GM11168 (cell line): ENCODE measurements around the gene CD81.

ENCODE experiments used
- in situ Hi-C: fragments of 300-500 bp; cut with MboI; formaldehyde crosslinking; loops from one replicate; pipeline ENCODE4 v1.12.0; 2022; ENCODE audit warnings: low sequenced_read_pairs; ENCODE audit not compliant: unreplicated experiment

CD81 gene

DNA sequence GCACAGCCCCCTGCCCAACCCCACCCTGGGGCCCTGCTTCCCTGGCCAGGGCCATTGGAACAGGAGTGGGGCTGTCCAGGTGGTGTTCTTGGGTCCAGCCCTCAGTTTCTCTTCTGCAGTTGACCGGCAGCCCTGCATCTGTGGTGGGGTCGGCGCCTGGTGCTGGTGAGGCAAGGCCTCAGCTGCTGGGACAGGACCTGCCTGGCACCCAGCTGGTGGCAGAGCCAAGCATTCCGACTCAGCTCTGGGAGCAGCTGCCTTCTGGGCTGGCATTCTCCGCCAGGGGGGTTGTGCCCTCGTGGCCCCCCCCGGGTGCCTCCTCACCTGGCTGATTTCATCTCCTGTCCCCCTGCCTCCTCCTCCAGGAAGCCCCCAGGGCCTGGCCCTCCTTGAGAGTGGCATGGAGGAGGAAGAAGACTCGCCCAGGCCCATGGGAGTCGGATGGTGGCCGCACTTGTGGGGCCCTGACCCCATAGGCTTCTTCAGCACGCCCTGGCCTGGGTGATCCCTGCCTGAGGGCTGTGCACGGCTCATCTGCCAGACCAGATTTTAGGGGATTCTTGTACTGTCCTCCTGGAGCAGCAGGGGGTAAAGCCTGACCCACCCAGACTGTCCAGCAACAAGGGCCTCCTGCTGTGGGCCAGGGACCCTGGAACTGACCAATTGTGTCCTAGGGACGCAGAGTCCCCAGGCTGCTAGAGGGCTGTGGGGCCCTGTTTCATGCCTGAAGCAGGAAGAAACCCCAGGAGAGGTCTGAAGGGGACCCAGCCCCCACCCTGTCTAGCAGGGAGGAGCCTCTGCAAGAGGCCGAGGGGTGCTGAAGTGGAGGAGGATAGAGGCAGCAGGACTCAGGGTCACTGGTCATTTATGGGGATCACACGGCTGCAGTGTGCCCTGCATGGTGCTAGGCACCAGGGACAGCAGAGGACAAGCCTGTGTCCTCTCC is 11.6 kb downstream of the CD81 start:
- in situ Hi-C loops: no loop called here

GRCh38 chr11:2389377-2390026 is 12.4 kb downstream of the CD81 start:
- in situ Hi-C loops: no loop called here

DNA sequence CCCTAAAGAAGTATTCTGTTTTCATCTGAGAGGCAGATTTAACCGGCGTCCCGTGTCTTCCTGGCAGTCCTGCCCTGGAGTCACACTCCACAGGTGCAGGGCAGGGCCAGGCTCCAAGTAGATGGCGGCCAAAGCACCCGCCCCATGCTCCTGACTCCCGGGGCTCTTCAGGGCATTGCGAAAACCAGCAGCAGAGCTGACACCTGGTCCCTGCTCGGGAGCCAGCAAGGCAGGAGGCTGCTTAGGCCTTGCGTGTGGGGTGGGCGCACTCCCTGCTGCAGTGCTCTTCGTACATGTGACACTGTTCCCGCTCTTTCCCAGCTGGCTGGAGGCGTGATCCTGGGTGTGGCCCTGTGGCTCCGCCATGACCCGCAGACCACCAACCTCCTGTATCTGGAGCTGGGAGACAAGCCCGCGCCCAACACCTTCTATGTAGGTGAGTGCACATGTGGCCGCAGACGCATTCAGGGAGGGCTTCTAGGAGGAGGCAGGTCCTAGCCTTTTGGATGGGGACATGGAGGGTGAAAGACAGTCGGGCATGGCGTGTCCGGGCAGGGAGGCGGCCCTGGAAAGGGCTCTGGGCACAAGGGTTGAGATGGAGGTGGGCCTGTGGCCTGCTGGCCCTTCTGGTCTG is 13.1 kb downstream of the CD81 start:
- in situ Hi-C loops: no loop called here

- in situ Hi-C loops: no loop called here
Observed at GRCh38 chr11:2390725-2391151, 13.6 kb downstream of the CD81 start.

DNA sequence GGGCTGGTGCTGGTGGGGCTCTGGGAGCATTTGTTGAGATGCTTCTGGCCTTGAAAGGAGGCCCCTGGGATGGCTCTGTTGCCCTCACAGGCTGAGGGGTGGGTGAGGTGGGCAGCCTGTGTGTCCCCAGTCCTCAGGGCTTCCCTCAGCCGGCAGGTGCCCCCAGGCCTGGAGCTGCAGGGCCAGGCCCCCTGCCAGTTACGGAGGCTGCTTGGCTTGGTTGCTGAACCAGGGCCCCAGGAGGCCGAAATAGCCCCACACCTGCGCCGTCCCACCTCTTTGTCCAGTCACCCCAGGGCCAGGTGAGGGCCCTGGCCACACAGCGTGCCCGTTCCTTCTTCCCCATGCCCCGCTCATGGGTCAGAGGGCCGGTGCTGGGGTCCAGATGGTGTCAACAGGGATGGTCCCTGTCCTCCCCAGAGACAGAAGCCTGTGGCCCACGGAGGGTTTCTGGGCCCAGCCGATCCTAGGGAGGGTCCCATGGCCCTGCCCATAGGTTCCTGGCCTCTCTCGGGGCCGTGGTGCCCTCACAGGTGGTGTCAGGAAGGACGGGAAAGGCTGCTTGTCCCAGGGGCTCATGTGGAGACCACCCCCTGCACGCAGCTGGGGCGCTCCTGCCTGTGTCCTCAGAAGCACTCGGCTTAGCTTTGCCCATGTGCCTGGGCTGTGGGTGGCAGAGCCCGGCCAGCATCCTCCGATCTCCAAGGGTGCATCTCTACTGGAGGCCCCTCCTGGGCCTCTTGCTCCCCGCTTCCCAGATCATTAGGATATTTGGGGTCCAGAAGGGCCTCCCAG is 14.3 kb downstream of the CD81 start:
- in situ Hi-C loops: no loop called here

DNA sequence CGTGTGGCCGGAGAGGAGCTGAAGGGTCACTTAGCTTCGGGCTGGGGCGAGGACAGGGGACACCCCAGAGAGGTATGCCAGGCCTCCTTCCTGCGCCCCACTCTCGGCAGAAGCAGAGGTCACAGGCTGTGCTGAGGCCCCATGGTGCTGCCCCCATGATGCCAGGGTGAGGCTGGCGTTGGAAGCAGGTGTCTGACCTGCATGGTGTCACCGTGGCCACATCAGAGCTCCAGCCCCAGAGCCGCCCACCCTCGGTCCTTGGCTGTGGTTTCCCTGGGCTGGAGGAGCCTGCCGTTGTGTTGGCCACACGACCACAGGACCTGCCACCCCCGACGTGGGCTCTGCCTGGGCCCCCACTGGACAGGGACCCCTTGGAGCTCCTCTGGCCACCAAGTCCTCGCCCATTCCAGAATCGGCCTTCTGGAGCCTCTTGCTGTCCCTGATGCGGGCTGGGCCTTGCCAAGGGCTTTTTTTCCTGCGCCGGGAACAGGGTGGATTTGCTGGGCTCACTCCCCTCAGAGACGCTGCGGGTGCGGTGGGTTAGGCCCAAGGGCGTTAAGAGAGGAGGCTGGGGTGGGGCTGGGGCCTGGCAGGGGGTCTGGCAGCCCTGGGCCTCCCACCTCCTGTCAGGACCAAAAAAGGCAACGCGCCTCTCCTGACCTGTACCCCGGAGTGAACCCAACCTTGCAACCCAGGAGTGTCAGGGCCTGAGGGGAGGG is 15.3 kb downstream of the CD81 start:
- in situ Hi-C loops: no loop called here

DNA sequence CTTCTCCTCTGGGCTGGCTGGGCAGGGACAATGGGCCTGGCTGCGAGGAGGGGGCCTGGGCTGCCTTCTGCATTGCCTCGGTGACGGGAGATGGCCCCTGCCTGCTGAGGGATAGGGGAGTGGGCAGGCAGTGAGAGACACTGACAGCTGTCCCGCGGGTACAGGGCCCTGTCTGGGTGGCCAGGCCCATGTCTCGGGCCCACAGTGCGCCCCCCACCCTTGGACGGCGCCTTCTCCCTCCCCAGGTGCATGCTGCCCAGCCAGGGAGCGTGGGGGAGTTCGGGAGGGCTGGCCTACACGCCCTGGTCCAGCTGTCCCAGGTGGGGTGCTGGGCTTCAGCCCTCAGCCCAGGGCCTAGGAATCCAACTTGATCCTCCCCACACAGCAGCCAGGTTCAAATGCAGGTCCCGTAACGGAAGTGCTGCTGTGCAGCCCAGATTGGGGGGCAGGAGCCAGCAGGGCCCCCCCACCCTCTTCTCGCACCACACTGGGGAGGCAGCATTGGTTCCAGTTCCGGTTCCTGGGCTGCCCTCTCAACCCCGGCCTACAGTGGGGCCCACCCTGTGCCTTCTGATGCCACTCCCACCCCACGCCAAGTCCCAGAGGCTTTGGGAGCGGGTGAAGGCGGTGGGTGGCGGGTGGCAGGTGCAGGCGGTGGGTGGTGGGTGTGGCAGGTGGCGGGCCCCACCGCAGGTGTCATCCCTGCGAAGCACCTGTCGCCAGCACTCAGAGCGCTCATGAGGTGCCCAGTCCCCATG is 16.2 kb downstream of the CD81 start:
- in situ Hi-C loops: no loop called here

GRCh38 chr11:2393941-2394817 is 17.1 kb downstream of the CD81 start:
- in situ Hi-C loops: no loop called here

DNA sequence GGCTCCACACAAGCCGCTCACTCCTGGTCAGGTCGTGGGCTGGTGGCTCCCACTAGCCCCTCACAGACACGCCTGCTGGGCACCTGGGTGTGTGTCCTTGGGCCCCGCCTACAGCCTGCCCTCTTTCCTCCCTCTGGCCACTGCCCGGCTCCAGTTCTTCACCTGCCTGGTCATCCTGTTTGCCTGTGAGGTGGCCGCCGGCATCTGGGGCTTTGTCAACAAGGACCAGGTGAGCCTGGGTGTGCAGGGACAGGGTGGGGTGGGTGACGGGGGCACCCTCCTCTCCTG is 17.7 kb downstream of the CD81 start:
- in situ Hi-C loops: no loop called here

DNA sequence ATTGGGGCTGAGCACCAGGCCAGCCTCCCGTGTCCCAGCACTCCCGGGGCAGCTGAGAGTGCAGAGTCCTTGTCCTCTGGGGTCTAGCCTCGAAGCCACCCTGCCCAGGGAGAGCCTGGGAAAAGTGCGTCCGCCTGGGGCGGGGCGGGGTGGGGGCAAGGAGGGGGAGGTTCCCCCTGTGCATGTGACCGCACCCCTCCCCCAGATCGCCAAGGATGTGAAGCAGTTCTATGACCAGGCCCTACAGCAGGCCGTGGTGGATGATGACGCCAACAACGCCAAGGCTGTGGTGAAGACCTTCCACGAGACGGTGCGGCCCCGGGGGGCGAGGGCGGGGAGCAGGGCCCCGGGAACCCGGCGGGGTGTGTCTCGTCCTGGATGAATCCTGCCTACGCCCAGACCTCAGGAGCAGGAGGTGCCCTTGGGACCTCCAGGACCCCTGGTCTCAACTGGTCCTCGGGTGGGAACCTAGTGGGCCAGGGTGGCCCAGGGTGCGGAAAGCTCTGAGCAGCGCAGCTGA is 18.2 kb downstream of the CD81 start:
- in situ Hi-C loops: no loop called here

DNA sequence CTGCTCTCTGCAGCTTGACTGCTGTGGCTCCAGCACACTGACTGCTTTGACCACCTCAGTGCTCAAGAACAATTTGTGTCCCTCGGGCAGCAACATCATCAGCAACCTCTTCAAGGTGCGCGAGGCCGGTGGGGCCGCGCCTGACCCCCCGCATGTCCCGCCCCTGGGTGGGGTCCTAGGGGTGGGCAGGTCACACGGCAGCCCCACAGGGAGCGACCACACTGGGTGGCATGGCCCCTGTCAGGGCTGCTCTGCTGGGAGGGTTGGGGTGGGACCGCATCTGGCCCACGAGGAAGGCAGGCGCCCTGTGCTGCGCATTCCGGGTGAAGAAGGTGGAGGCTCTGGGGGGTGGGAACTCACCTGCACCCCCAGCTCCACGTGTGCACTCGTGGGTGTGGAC is 18.7 kb downstream of the CD81 start:
- in situ Hi-C loops: no loop called here

GRCh38 chr11:2396471-2396870 is 19.4 kb downstream of the CD81 start:
- in situ Hi-C loops: no loop called here

DNA sequence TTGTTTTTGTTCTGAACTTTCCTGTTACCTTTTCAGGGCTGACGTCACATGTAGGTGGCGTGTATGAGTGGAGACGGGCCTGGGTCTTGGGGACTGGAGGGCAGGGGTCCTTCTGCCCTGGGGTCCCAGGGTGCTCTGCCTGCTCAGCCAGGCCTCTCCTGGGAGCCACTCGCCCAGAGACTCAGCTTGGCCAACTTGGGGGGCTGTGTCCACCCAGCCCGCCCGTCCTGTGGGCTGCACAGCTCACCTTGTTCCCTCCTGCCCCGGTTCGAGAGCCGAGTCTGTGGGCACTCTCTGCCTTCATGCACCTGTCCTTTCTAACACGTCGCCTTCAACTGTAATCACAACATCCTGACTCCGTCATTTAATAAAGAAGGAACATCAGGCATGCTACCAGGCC is 19.9 kb downstream of the CD81 start:
- in situ Hi-C loops: no loop called here

DNA sequence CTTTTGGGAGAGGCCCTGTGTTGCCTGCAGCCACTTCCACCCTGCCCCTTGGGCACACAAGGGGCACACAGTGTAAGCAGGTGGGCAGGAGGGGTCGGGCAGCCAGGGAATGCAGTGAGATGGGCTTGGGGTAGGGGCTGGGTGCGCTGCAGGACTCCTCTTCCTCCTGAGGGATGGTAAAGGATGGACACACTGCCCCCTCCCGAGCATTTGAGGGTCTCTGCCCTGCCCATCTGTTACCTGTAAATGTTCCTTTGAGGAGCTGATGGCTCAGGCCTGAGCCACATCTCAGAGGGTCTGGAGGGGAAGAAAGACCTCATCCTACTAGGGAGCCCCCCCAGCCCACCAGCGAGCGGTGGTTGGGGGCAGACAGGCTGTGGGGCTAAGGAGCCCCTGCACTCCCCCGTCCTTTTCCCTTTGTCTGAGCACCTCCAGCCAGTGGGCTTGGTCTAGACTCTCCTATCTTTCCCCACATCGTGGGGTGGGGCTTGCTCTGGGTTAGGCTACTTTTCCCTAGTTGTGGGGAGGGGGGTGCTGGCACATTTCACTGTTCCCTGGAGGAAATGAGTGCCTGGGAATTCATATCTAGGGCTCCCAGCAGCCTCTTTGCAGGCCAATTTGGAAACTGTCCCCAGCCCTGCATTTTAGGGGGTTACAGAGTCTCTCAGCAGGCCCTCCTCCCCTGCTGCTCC is 21.7 kb downstream of the CD81 start:
- in situ Hi-C loops: no loop called here

GRCh38 chr11:2399488-2400068 is 22.5 kb downstream of the CD81 start:
- in situ Hi-C loops: no loop called here

DNA sequence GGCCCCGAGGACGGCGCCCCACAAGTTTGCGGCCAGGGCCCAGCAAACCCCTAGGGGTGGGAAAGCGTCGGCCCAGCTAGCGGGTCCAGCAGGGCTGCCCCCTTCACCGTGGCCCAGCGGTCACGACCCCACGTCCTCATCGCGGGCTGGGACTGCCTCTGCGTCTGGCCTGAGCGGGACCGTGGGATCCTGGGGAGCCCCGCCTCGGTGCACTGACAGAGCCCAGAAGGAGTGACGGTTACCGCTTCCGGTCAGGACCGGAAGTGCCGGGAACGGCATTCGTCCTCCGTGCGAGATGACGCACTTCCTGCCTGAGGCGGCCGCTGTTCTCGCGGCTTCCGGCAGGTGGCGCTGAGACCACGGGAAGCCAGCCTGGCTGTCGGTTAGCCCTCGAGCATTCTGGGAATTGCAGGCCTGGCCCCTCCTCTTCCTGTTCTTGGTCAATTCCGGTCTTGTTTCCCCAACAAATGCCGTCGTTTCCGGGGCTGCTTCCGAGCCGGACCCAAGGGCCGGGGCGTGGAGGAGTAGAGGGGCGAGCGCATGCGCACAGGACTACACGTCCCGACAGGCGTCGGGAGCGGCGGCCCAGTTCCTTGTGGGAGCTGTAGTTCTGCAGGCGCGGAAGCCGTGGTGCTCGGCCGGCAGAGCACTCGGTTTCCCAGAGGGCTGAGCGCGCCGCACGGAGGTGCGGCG is 23.1 kb downstream of the CD81 start, which contains the start of gene TSSC4:
TSSC4 (plus strand) TSS at position 682 of the 693 bp plus-strand sequence. CDS start 1,884 bp downstream, outside the sequence.
- in situ Hi-C loops: no loop called here
